ENCODE measurements around the gene HOXA2.

The HOXA2 gene

GRCh38 chr7:27141137-27141922 is 38.8 kb upstream of the HOXA2 start:
- DNase-seq (ENCODE audit: low read depth in 2 of 2), result no peak

- DNase-seq (ENCODE audit: low read depth in 2 of 2), result no peak
These were observed 37.8 kb upstream of the HOXA2 start for GRCh38 chr7:27140126-27140857.

- no peak for DNase-seq (ENCODE audit: low read depth in 2 of 2)
These were observed 37.0 kb upstream of the HOXA2 start for GRCh38 chr7:27139334-27140125.

GRCh38 chr7:27138985-27139333 is 36.5 kb upstream of the HOXA2 start:
- DNase-seq (ENCODE audit: low read depth in 2 of 2), result no peak

- no peak for DNase-seq (ENCODE audit: low read depth in 2 of 2)
These were observed 36.0 kb upstream of the HOXA2 start for GRCh38 chr7:27138472-27138871.

- DNase-seq (ENCODE audit: low read depth in 2 of 2), result no peak
These were observed 35.3 kb upstream of the HOXA2 start for GRCh38 chr7:27137640-27138315.

- no peak for DNase-seq (ENCODE audit: low read depth in 2 of 2)
These were observed 31.9 kb upstream of the HOXA2 start for GRCh38 chr7:27134392-27134791.

GRCh38 chr7:27133409-27134231 is 31.1 kb upstream of the HOXA2 start:
- DNase-seq (ENCODE audit: low read depth in 2 of 2), result no peak

GRCh38 chr7:27132978-27133377 is 30.5 kb upstream of the HOXA2 start:
- DNase-seq (ENCODE audit: low read depth in 2 of 2), result no peak

GRCh38 chr7:27132214-27132613 is 29.7 kb upstream of the HOXA2 start:
- DNase-seq (ENCODE audit: low read depth in 2 of 2), result no peak

GRCh38 chr7:27131390-27131819 is 28.9 kb upstream of the HOXA2 start:
- no peak for DNase-seq (ENCODE audit: low read depth in 2 of 2)

- DNase-seq (ENCODE audit: low read depth in 2 of 2), result peak; percentile 29 to 64
These were observed 28.3 kb upstream of the HOXA2 start, which contains the start of gene HOXA4 for GRCh38 chr7:27130540-27131389. HOXA4 (minus strand) TSS chr7:27130757; CDS start chr7:27130733, 24 bp downstream.

GRCh38 chr7:27129729-27130539 is 27.5 kb upstream of the HOXA2 start:
- no peak for DNase-seq (ENCODE audit: low read depth in 2 of 2)

GRCh38 chr7:27128776-27129728 is 26.6 kb upstream of the HOXA2 start:
- DNase-seq (ENCODE audit: low read depth in 2 of 2), result no peak

- no peak for DNase-seq (ENCODE audit: low read depth in 2 of 2)
These were observed 25.6 kb upstream of the HOXA2 start for GRCh38 chr7:27128034-27128433.

- no peak for DNase-seq (ENCODE audit: low read depth in 2 of 2)
These were observed 24.3 kb upstream of the HOXA2 start for GRCh38 chr7:27126596-27127327.

GRCh38 chr7:27125986-27126394 is 23.5 kb upstream of the HOXA2 start:
- no peak for DNase-seq (ENCODE audit: low read depth in 2 of 2)
